Measurements from ENCODE around the gene CLDND2. TPM values are rescaled to one million over a fixed set of nuclear protein-coding genes. Genes with fewer than 3 reads are reported as not detected.

CLDND2 gene
- total RNA-seq, 1 experiment from 2014 or later = not detected

DNA sequence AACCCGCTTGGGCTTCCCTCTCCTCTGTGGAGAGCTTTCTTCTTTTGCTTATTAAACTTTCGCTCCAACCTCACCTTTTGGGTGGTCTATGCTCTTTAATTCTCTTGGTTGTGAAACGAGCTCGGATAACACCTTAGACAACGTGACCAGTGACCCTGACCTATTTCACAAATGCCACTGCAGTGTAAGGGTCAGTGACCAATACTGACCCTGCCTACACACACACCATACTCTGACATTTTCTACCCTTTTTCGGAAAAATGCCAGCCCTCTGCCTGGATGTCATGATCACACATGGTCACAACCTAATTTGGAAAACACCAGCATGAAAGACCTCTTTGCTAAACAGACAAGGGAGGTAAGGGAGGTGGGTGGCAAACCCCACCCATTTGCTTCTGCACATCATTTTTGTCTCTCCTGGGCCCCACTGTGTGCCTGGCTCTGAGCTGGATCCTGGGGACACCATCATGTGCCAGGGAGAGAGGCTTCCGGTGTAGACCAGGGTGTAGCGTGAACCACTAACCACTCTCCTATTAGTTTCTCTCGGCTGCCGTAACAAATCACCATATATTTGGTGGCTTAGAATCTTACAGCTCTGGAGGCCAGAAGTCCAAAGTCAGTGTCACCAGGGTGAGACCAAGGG lies 12.5 kb downstream of the CLDND2 start:
- Histone ChIP-seq H3K4me1 (replicated peaks) (peaks cover 12% of the 10 kb centered on the region), H3K27me3 (replicated peaks) (no peaks in the 10 kb centered on the region), H3K27ac (no peak overlapping the region), H3K36me3 (peaks cover 4% of the 10 kb centered on the region), H3K4me3 (no peak overlapping the region), H3K9me3 (replicated peaks) (no peaks in the 10 kb centered on the region)
- no peak for DNase-seq (ENCODE audit: low read depth in 1 of 2, low spot score in 2 of 2)

DNA sequence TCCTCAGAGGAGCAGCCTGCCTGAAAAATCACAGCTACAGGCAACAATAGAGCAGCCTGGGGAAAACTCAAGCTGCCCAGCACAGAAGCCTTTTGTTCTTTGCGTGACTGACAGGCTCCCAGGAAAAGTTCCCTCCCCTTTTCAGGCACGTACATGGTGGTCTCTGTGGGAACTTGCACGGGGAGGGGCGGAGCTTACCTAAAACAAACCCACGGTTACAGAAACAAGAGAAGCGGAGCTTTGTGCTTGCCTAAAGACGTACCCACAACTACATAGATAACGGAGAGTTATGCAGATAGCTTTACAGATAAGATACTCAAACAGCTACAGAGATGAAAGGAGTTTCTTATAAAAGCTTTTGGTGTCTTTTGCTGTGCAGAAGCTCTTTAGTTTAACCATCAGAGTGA lies 14.1 kb downstream of the CLDND2 start:
- no peaks in the 10 kb centered on the region for H3K27me3 ChIP-seq (replicated peaks)
- H3K36me3 ChIP-seq = peaks cover 18% of the 10 kb centered on the region
- DNase-seq (ENCODE audit: low read depth in 1 of 2, low spot score in 2 of 2) = peak; percentile 67 to 69

DNA sequence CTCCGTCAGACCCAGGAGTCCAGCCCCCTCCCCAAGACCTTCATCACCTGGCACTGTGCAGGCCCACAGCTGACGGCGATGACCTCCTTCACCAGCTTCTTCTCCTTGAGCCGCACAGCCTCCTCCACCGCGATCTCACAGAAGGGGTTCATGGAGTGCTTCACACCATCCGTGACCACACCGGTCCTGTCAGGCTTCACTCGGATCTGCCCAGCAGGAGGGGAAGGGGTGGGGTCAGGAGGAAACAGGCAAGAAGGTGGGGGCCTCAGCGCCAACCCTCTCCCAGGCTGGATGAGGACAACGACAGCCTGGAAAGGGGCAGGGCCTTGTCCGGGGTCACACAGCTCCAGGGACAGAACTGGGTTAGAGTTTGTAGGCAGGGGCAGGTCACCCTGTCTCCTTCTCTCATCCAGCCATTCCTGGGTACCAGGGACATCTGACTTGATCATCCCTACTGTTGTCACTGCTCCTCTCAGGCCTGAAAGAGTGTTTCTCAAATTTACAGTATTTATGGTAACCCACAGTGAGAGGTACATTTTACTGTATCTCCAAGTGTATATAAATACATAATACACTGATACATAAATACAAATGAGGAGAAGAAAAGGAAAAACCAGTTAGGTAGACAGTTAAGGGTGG lies 14.6 kb downstream of the CLDND2 start:
- Histone ChIP-seq H3K27ac (peak overlapping the region; percentile 43), H3K27me3 (replicated peaks) (no peaks in the 10 kb centered on the region), H3K4me1 (replicated peaks) (peaks cover 22% of the 10 kb centered on the region), H3K4me3 (no peak overlapping the region), H3K9me3 (replicated peaks) (no peaks in the 10 kb centered on the region), H3K36me3 (peaks cover 18% of the 10 kb centered on the region)
- DNase-seq (ENCODE audit: low read depth in 1 of 2, low spot score in 2 of 2) = no peak

More for the DNA sequence above, 14.1 kb downstream of the CLDND2 start:
- Histone ChIP-seq H3K27ac (peak overlapping the region; percentile 43; the same call in 1 of the 2 replicates), H3K4me3 (no peak overlapping the region), H3K4me1 (replicated peaks) (peaks cover 22% of the 10 kb centered on the region), H3K9me3 (replicated peaks) (no peaks in the 10 kb centered on the region)

DNA sequence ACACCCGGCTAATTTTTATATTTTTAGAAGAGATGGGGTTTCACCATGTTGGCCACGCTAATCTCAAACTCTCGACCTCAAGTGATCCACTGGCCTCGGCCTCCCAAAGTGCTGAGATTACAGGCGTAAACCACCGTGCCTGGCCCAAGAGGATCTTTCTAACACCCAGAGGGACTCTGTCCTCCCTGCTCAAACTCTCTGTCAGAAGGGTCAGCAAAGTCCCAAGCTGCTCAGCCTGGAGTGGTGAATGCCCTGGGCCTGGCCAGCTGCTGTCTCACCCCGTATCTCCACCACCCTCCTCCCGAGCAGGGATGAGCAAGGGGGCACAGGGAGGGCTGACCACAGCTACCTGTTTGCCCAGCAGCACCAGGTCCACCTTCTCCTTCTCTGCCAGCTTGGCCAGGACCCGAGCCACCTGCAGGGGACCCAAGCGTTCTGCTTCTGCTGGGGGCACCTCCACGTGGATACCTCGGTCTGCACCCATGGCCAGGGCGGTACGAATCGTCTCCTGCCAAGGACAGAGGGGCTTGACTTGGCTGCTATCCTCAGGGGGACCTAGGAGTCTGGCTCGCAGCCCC lies 15.9 kb downstream of the CLDND2 start:
- no peak for DNase-seq (ENCODE audit: low read depth in 1 of 2, low spot score in 2 of 2)
- no peak overlapping the region for H3K27ac ChIP-seq
- peaks cover 18% of the 10 kb centered on the region for H3K36me3 ChIP-seq
- no peak overlapping the region for H3K4me3 ChIP-seq
- H3K9me3 ChIP-seq (replicated peaks) = no peaks in the 10 kb centered on the region
- H3K27me3 ChIP-seq (replicated peaks) = no peaks in the 10 kb centered on the region
- peaks cover 22% of the 10 kb centered on the region for H3K4me1 ChIP-seq (replicated peaks)

DNA sequence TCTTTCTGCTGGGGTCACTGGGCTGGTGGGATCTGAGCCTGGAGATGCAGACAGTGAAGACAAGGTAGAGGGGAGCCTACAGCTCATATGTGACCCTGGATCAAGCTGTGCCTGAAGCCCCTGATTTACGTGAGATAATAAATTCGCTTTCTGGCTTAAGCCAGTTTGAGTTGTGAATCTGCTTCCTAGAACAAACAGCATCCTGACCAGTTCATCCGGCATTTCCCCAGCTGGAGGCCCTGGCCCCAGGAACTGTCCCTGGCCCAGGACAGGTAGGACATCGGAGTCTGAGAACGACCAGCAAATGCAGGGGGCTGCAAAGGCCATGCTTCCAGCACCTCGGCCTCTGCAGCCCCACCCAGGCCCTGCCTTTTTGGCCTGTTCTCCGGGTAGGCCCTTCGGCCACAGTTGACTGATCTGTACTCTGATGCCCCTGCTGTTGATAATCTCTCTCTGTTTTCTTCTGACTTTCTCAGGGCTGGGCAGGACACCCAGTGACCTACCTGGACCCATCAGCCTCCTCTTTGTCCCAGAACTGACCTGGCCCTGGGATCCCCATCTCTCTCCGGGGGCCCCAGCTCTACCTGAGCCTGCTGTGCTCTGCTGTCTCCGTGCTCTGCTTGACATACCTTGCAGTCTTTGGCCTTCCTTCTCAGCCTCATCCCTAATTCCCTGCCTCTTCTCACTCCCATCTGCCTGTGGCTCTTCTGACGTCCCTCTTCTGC lies 17.4 kb downstream of the CLDND2 start:
- Histone ChIP-seq H3K4me3 (no peak overlapping the region), H3K36me3 (peaks cover 18% of the 10 kb centered on the region), H3K27ac (peak overlapping the region; percentile 22; the same call in 1 of the 2 replicates), H3K4me1 (replicated peaks) (peaks cover 22% of the 10 kb centered on the region), H3K27me3 (replicated peaks) (no peaks in the 10 kb centered on the region), H3K9me3 (replicated peaks) (no peaks in the 10 kb centered on the region)
- DNase-seq (ENCODE audit: low read depth in 1 of 2, low spot score in 2 of 2) = no peak

DNA sequence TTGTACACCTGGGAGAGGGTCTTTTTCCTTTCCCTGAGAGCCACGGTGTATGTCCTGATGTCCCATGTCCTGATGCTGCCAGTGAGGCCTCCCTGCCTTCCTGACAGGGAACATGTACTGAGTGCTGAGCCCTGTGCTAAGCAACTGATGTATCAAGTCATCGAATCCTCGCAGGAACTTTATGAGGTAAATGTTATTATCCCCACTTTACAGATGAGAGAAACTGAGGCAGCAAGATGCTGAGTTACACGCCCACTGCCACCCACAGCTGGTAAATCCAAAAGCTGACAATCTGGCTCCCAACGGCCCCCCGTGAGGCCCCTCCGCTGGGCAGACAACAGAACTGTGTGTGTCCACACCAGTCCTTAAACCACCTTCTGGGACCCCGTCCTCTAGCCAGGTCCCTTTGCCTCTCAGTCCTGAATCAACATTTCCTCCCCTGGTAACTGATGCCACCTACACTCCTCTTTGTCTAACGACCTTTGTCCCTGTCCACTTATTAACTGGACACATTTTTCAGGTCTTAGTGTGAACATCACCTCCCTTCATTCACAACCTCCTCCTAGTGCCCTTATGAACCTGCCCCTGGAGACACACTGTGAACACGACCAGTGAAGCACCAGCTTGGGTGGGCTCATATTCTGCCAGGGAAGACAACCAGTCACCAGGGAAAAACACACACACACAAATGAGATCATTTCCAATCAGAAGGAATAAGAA lies 21.4 kb downstream of the CLDND2 start:
- Histone ChIP-seq H3K4me3 (no peak overlapping the region), H3K27me3 (replicated peaks) (no peaks in the 10 kb centered on the region), H3K9me3 (replicated peaks) (no peaks in the 10 kb centered on the region), H3K27ac (no peak overlapping the region), H3K4me1 (replicated peaks) (peaks cover 9% of the 10 kb centered on the region), H3K36me3 (peaks cover 16% of the 10 kb centered on the region)
- DNase-seq (ENCODE audit: low read depth in 1 of 2, low spot score in 2 of 2) = no peak

DNA sequence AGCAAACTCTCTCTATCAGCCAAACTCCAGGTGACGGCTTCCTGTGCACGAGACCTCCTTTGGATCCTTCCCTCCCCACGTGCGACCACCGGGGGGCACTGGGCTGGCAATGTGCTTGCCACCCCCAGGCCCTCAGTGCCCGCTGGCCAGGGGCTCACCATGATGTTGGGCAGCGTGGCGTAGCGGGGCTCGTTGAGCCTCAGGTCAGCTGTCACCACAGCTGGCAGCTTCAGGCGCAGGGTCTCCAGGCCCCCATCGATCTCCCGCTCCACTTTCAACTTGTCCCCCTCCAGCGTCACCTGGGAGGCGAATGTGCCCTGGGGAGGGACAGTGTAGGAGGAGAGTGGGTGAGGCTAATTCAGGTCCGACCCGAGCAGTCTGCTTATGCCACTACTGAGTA lies 22.1 kb downstream of the CLDND2 start:
- Histone ChIP-seq H3K27me3 (replicated peaks) (no peaks in the 10 kb centered on the region), H3K9me3 (replicated peaks) (no peaks in the 10 kb centered on the region)
- DNase-seq (ENCODE audit: low read depth in 1 of 2, low spot score in 2 of 2) = no peak

DNA sequence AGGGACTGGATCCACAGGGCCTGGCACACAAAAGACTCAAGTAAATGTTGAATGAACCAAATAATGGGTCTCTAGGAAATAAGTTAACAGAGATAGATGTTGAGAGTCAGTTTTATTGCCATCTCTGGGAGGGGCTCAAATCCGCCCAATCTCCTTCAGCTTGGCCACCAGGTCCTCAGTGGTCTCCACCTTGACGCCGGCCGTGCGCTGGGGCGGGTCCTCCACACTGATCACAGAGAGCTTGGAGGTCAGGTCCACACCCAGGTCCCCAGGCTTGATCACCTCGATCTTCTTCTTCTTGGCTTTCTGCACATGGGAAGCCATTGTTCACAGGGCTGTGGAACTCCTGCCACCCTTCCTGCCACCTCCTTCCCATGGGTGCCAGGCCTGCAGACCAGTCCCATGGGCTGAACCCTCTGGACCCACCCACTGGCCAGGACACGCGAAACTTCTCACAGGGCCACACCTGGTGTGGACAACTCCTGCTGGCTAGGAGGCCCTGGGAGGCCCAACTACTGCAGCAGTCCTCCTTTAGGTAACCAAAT lies 23.7 kb downstream of the CLDND2 start:
- Histone ChIP-seq H3K27me3 (replicated peaks) (peaks cover 5% of the 10 kb centered on the region; the same call in 1 of the 2 replicates), H3K4me3 (no peak overlapping the region), H3K27ac (no peak overlapping the region), H3K4me1 (replicated peaks) (peaks cover 4% of the 10 kb centered on the region), H3K36me3 (peaks cover 5% of the 10 kb centered on the region), H3K9me3 (replicated peaks) (no peaks in the 10 kb centered on the region)
- no peak for DNase-seq (ENCODE audit: low read depth in 1 of 2, low spot score in 2 of 2)

More for the DNA sequence above, 22.1 kb downstream of the CLDND2 start:
- H3K4me3 ChIP-seq = no peak overlapping the region
- peaks cover 9% of the 10 kb centered on the region for H3K4me1 ChIP-seq (replicated peaks)
- peaks cover 16% of the 10 kb centered on the region for H3K36me3 ChIP-seq
- H3K27ac ChIP-seq = no peak overlapping the region

DNA sequence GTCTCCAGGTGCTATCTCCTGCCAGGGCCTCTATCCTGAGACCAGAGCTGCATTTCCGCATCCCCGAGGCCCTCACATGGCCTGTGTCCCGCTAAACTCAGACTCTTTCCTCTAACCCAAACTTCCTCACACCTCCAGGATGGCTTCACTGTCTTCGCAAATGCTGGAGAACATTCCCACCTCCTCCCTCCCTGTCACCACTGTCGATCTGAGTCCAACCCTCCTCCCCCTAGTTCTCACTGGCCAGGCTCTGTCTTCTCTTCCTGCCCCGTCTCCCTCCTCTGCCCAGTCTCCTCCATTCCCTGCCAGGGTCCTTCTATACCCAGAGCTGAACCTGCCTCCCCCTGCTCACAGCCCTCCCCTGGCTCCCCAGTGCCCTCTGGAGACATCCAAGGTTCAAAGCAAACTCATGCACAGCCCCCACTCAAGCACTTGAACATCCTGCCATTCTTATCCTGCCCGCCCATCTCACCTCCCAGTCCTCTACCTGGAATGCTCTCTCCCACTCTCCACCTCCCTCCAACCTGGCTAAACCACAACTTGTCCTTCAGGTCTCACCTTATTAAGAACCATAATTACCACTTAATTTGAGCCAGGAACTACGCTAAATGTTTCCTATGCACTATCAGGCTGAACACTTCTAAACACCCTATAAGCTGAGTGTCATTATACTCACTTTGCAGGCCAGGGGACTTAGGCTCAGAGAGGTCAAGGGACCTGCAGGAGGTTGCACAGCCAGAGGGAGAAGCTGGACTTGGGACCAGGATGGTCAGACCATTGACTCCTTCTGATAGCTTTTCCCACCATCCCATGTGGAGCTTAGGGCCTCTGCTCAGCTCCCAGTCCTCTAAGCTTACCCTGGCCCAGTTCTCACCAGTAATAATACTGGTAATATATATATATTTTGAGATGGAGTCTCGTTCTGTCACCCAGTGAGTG lies 25.9 kb downstream of the CLDND2 start:
- Histone ChIP-seq H3K27ac (no peak overlapping the region), H3K27me3 (replicated peaks) (peaks cover 8% of the 10 kb centered on the region; the same call in 1 of the 2 replicates), H3K9me3 (replicated peaks) (no peaks in the 10 kb centered on the region), H3K36me3 (peaks cover 3% of the 10 kb centered on the region; the same call in 1 of the 2 replicates), H3K4me1 (replicated peaks) (peaks cover 19% of the 10 kb centered on the region), H3K4me3 (no peak overlapping the region)
- DNase-seq (ENCODE audit: low read depth in 1 of 2, low spot score in 2 of 2) = no peak

DNA sequence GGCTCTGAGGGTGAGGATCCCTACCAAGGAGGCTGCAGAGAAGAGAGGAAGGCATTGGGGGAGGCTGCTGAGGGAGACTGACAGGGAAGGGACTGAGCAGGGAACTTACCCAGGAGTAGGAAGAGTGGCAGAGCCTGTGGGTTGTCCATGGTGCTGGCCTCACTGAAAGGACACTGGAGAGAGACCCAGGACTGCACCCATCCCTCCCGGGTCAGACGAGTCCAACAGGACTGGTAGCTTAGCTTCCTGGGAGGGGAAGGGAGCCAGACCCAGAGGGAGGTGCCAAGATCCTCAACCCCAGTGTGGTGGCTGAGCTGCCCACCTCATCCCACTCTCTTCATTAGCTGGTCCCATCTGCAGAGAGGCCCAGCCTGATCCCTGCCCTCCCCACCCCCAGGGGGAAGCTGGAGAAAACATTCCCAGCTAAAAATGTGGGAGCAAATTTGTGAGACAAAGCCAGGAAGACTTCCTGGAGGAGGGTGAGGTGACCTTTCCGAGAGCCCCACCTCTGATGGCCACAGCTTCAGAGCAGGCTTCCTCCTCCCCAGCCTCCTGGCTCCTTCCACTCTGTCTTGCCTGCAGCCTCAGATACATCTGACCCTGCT lies 26.7 kb downstream of the CLDND2 start, which contains the start of gene VSIG10L:
Gene VSIG10L, minus strand, starts transcription at position 164 of the 605 bp plus-strand sequence. Its CDS starts 15 bp downstream, at position 149.
- Histone ChIP-seq H3K9me3 (replicated peaks) (no peaks in the 10 kb centered on the region), H3K27ac (no peak within 1 kb of the TSS), H3K27me3 (replicated peaks) (peaks cover 8% of the 10 kb centered on the region; the same call in 1 of the 2 replicates)

DNA sequence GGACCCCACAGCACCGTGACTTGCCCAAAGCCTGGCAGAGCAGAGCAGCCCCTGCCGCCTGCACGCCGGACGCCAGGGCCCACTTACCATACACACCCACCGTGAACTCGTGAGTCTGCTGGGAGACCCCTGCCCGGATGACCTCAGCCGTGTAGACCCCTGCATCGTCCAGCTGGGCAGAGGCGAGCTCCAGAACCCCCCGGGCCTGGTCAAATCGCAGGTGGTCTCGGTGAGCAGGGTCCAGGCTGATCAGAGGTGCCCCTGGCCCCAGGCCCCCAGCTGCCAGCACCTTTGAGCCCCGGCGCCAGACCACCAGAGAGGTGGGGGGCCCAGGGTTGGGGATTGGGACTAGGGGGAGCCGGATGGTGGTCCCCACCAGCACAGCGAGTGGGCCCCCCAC lies 27.7 kb downstream of the CLDND2 start:
- no peak for DNase-seq (ENCODE audit: low read depth in 1 of 2, low spot score in 2 of 2)
- Histone ChIP-seq H3K36me3 (0 out of 2 replicates have a peak, but pooled peaks cover 3% of the 10 kb centered on the region), H3K27ac (no peak overlapping the region), H3K9me3 (replicated peaks) (no peaks in the 10 kb centered on the region), H3K4me1 (replicated peaks) (peaks cover 19% of the 10 kb centered on the region), H3K27me3 (replicated peaks) (peaks cover 8% of the 10 kb centered on the region; the same call in 1 of the 2 replicates), H3K4me3 (no peak overlapping the region)

More for the DNA sequence above, 26.7 kb downstream of the CLDND2 start, which contains the start of gene VSIG10L:
- 0 out of 2 replicates have a peak, but pooled peaks cover 3% of the 10 kb centered on the region for H3K36me3 ChIP-seq
- DNase-seq (ENCODE audit: low read depth in 1 of 2, low spot score in 2 of 2) = no peak
- H3K4me3 ChIP-seq = no peak within 1 kb of the TSS
- peaks cover 19% of the 10 kb centered on the region for H3K4me1 ChIP-seq (replicated peaks)
